ENCODE results near the gene TMEM184A. TPM values are rescaled to one million over a fixed set of nuclear protein-coding genes. Genes with fewer than 3 reads are reported as not detected.

TMEM184A gene
- total RNA-seq (2022; extraction: Qiagen RNA extraction): 7.0 to 9.9 TPM (median 9.0 TPM) in 5 replicates

GRCh38 chr7:1555813-1556543, at the start of gene TMEM184A:
TMEM184A (minus strand) TSS chr7:1556205; CDS start chr7:1555484, 721 bp downstream.

GRCh38 chr7:1569833-1570632, 14.0 kb upstream of the TMEM184A start, which contains the start of gene PSMG3:
PSMG3 (minus strand) TSS chr7:1570032; CDS start chr7:1569339, 693 bp downstream.

GRCh38 chr7:1503816-1504775, 51.9 kb downstream of the TMEM184A start, which contains the start of gene INTS1:
INTS1 (minus strand) TSS chr7:1504389; CDS start chr7:1503960, 429 bp downstream.

Other genes with a start within 250 kb of the TMEM184A start
- 14.8 to 23.6 TPM (median 22.5 TPM) in 5 replicates for gene MICALL2, start 96.7 kb downstream of the TMEM184A start, total RNA-seq (2022; extraction: Qiagen RNA extraction)
- 44.6 to 56.8 TPM (median 51.8 TPM) in 5 replicates for gene INTS1, start 51.8 kb downstream of the TMEM184A start, total RNA-seq (2022; extraction: Qiagen RNA extraction)
- 38.9 to 59.0 TPM (median 47.1 TPM) in 5 replicates for gene MAFK, start 25.5 kb downstream of the TMEM184A start, total RNA-seq (2022; extraction: Qiagen RNA extraction)
- 70.7 to 96.5 TPM (median 91.8 TPM) in 5 replicates for gene PSMG3, start 13.8 kb upstream of the TMEM184A start, total RNA-seq (2022; extraction: Qiagen RNA extraction)
- 0.28 to 0.43 TPM (median 0.37 TPM) in 5 replicates for gene ELFN1, start 114.1 kb upstream of the TMEM184A start, total RNA-seq (2022; extraction: Qiagen RNA extraction)